ENCODE data around the gene FSTL4. TPM values are rescaled to one million over a fixed set of nuclear protein-coding genes. Genes with fewer than 3 reads are reported as not detected.

The FSTL4 gene
- polyA plus RNA-seq, 1 donor: 5.2 TPM

DNA sequence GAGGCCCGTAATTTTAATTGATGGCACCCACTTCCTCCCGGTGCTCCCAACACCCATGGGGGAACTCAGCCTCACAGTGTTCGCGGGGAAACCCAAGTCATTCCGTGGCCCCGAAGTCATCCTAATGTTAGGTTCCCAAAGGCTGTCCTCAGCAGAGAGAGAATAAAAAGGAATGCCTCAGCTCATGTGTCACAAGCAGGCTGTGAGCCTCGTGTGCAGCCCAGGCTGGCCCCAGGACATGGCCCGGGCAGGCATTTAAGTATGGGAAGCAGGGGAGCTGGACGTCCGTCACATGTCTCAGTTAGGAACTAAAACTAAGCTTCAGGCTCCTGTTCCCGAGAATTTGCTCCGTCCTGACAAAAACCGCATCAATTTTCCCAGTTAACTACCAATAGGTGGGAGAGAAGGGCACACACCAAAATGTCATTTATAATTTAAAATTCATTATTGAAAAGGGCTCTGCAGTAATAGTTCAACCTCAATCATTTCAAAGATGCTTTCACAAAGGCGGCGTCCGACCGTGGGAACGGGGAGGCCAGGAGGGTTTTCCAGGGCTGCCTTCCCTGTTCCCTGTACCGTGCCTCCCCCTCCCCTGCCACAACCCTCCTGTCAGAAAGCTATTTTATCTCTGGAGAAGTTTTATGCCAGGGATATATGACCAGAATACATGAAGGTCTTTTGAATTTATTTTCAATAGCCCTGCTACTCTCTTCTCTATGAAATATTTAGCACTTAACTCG is 137.3 kb downstream of the FSTL4 start:
- no peak for DNase-seq

DNA sequence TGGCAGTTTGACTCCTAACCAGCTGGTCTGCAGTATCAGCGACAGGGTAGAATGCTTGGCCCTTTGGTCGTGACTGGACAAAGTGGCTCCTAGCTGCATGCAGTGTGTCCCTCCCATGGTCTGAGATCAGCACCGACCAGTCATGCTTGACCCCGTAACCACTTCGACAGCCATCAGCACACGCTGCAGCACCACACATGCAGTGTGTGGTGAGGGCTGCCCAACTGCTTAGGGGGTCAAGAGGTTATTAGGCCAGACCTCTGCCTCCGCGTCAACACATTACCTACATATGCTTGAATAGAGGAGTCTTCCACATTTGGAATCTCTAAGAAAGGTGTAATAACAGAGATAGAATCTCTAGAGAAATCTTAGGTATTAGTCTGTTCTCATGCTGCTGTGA is 139.1 kb downstream of the FSTL4 start:
- DNase-seq: no peak

DNA sequence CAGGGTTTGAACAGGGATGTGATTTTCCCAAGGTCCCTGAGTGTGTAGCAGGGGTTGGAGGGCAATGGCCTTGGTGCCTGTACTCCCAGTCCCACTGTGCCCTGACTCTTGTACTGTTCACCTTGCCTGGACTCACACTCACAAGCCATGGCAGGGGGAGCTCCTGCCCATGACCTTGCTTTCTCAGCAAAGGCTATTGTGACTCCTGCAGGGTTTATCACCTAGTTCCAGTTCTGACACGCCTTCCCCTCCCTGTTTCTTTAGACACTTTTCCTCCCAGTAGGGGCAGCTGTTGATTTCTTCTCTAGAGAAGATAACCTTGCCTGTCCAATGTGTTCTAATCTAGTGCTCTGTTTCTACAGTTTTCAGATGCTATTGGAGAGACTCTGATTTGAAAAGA is 139.5 kb downstream of the FSTL4 start:
- DNase-seq: no peak

DNA sequence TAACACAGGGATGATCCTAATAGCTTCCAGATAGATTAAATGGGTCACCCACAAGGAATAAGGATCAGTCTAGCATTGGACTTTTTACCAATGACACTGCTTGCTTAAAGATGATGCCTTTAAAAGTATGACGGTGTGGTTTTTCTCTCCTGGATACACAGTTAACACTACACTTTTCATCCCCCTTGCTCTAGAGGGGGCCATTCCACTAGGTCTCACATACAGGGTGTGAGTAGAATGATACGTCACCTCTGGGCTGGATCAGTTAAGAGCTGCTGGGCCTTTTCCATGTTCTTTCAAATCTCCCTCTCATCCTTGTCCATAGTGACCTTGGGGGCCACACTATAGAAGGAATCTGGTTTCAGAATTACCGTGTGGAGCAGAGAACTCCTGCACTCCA is 140.6 kb downstream of the FSTL4 start:
- DNase-seq: no peak

DNA sequence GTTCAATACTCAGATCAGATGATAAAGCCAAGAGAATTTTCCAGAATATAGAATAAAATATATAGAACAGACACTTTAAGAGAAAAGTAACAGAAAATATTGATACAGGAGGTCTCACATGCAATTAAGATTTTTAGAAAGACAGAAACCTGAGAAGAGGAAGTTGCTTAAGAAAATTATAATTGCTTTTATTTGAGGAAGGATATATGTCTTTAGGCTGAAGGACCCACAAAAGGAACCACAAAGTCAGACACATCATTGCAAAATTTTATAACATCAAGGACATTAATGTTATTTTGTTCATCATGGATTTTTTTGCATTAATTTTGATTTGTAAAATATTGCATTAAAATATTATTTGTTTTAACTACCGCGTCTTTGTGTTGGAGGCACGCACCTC is 141.5 kb downstream of the FSTL4 start:
- DNase-seq: no peak

DNA sequence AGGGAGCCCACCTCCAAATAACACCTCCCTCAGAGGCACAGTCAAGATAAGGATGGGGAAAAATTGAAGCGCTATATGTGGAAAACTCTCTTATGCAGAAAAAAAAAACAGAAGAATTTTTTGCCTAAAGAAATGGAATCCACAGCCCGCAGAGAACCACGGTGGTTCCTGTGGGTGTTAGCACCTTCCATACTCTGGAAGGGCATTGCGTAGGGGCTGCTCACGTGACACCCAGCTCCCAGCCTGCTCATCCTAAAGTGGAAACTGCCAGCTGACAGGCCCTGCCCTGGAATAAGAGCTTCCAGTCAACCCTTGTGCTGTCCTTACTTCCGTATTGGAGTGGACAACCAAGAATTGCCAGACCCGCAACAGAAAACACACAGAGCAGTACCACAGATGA is 142.5 kb downstream of the FSTL4 start:
- DNase-seq: no peak

DNA sequence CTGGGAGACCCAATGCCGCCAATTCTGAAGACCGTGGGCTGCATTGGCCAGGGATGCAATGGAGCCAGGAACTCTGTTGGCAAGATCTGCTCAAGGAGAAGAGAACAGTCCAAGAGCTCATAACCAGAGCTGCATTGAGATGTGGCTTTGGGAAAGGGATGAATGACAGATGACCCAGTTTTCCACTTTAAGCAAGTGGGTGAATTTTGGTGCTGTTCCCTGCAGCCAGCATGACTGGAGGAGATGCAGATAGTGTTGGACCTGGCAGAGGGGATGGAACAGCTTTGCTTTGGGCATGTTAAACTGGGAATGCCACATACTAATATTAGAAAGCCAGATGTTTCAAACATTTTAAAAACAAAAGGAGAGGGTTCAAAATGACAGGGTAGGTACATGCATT is 143.1 kb downstream of the FSTL4 start:
- DNase-seq: no peak

DNA sequence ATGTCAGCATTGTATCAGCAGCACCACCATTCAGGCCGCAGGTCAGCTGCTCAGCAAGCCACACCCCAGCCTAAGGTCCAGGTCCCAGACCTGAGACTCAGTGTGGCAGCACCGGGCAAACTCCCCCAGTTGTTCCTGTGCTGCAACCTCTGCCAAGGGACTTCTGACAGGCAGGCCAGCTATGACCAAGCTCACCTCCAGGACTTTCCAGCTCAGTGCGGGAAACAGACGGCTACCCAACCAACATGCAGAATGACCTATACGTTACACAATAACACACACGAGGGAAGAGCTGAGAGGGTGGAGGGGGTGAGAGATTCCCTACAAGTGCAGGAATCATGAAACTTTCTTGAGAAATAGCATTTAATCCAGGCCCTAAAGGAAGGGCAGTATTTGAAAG is 143.7 kb downstream of the FSTL4 start:
- no peak for DNase-seq

DNA sequence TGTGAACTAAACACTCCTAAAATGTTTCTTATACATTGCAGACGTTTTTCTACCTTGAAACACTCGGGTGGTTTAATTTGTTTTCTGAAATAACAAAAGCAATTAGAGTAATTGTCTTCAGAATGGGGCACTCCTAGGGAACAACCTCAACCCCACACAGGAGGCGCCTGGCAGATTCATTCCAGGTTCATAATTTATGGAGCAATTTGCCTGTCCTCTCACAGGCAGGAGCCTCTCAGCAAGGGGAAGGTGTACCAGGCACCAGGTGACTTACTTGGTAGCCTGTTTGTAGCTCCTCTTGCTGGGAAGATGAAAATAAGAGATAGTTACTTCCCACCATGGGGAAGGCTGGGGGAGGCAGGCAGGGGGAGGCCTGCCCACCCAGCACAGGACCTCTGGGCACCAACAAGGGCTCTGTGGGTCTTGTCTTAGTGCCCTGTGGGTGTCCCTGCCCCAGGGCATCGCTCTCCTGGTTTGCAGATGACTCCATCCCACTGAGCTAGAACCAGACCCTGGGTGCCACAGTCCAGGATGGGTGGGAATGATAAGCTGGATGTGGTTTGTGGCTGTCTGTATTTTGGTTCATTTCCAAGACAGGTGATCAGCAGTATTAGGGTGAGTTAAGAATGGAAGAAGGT is 144.4 kb downstream of the FSTL4 start:
- no peak for DNase-seq

DNA sequence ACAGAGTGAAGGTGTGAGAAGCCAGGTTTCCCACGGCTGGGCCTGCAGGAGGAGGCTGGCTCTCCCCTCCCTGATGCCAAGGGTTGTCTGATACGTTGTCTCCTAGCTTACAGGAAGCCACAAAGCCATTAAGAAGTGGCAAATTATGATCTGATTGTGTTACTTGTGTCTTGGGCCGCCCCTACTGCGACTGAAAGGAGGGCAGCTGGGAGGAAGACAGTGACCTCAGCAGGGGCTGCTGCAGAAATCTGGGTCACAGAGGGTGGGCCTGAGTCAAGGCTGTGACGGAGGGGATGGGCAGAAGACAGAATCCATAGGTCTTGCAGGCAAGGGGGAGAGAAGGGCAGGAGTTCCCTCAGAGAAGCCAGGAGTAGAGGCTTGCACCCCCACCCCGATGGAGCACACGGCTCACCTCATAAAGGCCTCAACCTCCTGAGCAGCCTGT is 145.0 kb downstream of the FSTL4 start:
- DNase-seq: no peak

DNA sequence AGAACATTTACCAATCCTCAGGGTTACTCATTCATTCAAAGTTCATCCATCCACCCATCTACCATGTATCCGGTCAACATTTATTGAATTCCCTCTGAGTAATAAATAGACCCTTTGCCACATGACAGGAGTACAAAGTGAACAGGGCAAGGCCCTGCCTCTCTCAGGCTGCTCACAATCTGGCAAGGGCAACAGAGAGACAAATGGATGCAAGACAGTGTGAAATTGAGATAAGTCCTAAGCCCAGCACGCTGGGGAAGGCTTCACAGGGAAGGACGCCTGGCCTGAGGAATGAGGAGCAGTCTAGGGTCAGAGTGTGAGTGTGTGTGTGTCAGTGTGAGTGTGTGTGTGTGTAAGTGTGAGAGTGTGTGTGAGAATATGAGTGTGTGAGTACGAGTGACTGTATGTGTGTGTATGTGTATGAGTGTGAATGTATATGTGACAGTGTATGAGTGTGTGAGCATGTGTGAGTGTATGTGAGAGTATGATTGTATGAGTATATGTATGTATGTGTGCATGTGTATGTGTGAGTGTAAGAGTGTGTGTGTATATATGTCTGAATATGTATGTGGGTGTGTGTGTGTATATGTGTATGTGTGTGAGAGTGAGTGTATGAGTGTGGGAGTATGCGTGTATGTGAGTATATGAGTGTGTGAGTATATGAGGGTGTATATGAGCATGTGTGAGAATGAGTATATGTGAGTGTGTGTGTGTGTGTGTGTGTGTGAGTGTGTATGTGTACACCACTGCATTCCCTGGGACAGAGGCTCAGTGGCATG is 145.6 kb downstream of the FSTL4 start:
- DNase-seq: no peak

DNA sequence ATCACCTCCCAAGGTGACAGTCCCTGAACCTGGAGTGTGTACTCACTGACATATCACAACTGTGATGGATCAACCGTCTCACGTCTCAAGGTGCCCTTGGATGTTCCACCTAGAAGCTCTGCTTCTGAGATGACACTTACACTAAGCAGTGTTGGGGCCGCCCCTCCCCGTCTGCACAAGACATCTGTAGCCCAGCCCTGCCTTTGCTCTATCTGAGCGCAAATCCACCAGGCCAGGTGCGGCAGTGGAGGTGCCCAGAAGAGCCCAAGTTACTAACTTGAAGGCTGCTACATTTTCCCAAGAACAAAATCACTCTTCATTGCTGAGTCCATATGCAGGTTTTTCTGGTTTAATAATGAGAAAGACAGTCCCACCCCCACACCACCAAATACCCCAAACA is 148.3 kb downstream of the FSTL4 start:
- no peak for DNase-seq

DNA sequence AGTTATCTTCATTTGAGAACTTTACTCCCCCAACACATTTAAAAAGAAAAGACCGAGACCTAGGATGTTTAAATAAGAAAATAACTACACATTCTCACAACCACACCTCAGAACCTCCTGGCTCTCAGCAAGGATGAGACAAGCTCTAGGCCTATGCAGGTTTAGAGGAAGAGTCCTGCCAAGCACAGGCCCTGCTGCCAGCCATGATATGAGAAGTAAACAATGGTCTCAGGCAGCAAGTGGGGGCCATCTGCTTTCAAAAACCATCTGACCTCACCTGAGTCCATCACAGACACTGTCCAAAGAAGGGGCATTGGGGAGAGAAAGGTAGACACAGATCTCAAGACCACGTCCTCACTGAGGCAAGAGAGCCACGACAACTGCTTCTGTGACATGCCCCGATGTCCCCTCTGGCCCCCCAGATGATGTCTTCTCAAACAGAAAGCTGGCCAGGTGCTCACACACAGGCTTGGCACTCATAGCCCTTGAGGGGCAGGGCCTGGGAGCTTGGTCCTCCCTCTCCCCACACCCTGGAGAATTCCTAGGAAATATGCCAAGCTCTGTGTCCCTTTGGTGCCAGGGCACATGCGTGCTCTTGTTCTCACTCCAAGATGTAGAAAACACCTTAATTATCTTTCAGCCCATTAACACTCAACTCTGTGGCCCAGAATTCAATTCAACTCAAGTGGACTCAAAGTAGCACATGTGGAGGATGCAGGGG is 150.4 kb downstream of the FSTL4 start:
- DNase-seq: no peak

DNA sequence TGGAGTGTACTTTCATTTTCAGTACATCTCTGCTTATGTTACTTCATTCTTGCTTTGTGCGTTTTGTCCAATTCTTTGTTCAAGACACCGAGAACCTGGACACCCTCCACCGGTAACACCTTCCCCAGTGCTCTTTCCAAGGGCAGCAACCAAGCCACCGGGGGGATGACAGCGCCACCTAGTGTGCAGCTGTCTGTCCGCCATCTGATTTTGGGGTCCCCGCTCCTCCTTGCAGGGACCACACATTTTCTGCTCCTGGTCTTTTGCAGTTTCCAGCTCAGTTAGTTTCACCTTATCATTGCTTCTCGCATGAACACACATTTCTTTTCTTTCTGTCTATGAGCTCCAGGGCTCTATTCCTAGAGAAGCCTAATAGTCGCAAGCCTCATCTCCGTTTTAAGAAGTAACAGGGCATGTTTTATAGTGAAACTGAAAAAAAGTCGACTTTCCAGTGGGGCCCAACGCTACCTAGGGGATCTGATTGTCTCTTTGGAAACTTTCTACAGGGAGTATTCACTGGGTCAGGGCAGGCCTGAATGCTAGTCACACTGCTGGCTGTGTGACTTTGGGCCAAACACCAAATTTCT is 152.1 kb downstream of the FSTL4 start:
- DNase-seq: no peak

DNA sequence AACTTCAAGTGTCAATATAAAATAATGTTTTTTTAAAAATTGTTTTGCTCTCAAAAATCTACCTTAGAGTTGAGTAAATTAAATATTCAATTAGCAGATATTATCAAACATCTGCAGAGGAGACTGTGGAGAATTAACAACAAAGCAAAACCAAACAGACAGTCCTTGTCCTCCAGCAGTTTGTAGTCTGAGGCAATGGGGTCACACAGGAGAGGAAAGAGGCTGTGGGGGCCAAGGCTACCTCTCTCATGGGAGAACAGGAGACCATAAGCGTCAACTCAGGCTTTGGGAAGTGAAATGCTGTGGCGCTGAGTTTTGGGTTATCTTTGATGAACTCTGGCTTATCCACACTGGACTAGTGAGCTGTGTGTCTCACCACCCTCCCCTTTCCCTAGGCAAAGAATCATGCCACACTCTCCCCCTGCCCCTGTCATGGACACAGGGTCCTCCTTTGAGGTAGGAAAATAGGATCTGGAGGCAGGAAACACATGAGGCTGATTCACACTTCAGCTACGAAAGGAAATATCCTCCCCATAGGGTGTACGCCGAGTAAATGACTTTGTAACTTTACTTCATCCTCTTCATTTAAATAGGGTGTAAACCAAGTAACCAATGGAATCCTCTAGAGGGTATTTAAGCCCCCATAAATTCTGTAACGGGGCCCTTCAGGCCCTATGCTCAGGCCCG is 152.7 kb downstream of the FSTL4 start:
- no peak for DNase-seq

DNA sequence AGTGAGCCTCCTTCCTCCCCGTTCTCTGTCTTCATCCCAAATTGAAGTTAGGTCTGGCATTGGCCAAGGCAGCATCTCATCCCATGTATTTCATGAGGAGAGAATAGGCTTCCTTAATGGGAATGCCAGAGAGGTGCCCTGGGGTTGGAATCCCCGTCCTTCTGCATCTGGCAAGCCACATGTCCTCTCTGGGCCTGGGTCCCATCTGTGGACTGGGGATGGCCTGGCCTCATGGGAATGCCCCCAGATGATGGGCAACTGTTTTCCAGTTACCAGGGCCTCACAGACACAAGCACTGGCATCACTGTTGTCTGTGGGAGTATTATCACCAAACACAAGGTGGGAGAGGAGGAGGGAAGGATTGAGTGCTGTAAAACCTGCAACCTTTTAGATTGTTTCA is 153.9 kb downstream of the FSTL4 start:
- DNase-seq: no peak

DNA sequence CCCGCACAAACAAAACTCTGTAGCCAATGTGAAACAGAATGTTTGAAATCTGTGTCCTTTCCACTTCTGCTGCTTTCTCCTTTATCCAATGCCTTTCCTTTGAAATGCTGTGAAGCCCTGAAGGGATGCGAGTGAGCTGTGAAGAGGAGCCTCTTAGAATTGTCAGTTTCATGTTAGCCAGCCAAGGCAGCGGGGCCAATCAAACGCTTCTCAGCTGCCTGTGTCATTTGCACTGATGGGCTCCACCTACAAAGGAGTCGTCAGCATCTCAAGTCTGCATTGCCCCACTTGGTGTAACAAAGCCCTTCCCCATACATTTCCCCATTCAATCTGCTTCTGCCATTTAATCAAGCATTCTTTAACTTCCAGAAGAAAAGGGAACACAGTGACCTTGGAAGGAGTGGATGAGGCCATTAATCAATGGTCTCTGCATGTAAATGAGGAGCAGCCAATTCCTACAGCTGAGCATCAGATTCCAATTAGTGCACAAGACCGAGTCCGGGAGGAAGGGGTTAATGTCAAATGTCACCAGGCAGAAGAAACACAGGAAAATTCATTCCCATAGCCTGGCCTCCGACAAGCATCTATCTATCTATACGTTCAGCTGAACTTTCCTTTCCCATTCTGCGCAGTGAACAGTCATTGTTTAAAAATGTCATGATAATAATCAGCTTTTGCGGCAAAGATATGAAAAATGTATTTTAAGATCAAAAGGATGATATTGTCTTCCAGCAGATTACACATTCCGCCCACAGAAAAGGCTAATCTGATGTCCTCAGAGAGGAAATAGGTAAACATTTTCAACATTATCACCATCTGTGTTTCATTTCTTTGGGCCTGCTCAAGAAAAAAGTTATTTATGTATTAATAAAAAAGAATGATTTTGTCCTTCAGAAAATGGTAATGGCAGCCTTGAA is 154.6 kb downstream of the FSTL4 start:
- no peak for DNase-seq

DNA sequence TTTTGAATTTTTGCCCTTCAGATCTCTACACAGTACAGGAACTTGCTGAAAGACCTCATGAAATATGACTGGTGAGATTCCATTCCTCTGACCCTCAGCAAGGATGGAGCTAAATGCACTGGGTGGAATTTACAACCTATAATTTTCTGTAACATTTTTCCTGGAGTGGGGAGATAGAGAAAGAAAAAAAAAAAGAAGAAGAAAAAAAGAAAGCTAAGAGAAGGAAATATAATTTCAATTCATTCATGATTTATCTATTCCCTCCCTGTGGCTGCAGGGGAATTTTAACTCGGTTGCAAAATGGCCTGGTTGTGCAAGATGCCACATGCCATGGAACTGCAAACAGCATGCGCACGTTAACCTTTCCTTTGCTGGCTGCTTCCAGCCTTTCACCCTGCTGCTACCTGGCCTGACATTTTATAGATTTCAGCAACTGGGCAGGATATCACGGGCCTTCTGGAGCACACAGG is 155.4 kb downstream of the FSTL4 start:
- no peak for DNase-seq

DNA sequence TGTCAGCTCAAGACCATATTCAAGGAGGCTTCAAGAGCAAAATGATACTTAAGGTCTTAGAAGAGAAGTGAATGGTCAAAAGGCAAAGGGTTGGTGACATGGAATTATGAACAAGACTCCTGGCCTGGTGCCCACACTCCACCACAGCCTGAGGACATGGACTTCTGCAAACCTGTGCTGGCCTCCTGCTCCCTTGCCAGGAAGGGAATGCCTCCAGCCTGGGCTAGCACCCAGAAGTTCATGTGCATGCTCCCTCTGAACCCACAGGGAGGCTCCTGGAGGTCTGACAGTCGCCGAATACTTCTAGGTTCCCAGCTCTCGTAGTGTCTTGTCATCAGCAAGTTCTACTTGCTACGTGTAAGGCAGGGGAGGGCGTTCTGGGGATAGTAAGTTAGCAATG is 156.7 kb downstream of the FSTL4 start:
- DNase-seq: no peak

DNA sequence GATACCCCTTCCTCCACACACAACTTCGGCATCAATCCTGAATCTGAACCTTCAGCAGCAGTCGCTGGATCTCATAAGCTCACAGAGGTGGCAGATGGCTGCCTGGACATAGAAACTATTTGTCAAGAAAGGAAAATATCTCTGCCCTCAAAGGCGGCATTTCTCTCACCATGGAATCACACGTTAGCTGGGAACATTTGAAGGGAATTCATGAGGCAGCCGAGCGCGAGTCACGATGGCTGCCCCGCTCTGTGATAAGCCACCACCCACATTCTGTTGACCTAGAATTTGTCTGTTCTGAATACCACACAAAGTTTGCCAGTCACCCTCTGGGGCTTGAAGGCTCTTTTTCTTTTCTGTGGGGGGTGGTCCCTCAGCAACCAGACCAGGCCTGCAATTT is 157.9 kb downstream of the FSTL4 start:
- no peak for DNase-seq

DNA sequence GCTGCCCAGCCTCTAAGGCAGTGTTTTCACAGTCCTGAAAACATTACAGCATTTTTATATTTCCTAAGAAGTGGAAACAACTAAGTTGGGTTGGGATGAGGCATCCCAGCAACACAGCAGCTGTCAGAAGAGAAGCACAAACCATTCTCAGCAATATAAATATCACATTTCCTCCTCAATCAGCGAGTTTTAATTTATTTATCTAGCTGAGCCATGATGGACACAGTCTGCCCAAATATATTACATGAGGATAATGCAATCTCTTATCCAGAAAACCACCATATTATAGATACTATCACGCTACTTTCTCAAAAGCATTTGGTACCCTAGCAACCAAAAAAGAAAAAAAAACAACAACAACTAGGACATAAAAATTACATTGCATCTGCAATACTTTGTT is 158.5 kb downstream of the FSTL4 start:
- no peak for DNase-seq

All from hindlimb muscle (tissue), 1 donor.